ENCODE results near the gene OXSR1.
"Not testable (repeated sequence)": the region's sequence is repeated elsewhere in the genome, so short reads cannot be mapped to it uniquely, and the experiment has no call there.

OXSR1 gene

DNA sequence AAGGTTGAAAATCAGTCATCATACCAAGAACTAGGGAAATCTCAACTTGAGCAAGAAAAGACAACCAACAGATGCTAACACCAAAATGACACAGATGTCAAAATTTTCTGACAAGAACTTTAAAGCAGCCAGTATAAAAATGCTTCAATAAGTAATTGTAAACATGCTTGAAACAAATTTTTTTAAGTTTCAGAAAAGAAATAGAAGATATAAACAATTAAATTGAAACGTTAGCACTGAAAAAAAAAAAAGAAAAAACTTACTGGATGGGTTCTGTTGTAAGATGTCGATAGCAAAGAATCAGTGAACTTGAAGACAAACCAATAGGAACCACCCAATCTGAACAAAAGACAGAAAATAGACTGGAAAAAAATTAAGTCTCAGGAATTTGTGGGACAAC lies 18.8 kb upstream of the OXSR1 start:
- DNase-seq = no peak

DNA sequence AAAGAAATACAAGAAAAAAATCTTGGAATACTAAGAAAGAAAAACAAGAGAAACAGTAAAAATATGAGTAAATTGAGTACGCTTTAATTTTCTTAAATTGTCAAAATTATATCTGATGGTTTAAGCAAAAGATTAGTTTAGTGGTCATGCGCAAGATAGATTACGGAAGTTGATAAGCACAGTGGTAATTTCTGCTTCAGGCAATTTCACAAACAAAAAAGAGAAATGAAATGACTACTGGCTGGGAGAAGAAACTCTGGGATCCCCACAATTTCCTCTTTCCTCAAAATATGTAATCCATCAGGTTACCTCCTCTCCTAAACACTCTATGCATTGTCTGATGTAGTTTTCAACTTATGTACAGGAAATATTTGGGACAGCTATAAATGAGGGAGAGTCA lies 17.9 kb upstream of the OXSR1 start:
- DNase-seq = no peak

DNA sequence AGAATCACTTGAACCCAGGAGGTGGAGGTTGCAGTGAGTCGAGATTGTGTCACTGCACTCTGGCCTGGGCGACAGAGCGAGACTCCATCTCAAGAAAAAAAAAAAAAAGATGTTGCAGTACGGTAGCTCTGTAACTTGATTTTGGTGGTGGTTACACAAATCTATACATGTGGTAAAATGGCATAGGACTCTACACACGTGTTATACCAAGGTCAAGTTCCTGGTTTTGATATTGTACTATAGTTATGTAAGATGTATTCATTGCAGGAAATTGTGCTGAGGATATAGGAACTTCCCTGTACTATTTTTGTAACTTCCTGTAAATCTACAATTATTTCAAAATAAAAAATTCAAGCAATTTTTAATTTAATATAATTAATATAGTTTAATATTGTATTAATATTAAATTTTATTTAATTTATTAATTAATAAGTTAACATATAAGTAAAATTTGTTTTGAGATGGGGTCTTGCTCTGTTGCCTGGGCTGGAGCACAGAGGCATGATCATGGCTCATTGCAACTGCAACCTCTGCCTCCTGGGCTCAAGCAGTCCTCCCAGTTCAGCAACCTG lies 16.9 kb upstream of the OXSR1 start:
- no peak for DNase-seq

DNA sequence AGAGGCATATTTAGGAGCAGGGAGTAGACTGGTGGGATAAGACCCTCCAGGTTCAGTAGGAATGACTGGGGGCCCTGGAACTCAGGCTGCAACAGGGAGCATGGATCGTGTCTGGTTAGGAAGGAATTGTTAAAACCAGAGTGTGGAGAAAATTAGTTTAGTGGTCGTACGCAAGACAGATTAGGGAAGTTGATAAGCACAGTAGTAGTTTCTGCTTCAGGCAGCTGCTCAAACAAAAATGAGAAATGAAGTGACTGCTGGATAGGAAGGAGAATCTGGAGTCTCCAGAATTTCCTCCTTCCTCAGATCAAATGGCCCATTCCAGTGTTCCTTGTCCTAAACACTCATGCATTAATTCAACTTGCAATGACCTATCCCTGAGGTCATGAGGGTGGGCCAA lies 15.6 kb upstream of the OXSR1 start:
- no peak for DNase-seq

DNA sequence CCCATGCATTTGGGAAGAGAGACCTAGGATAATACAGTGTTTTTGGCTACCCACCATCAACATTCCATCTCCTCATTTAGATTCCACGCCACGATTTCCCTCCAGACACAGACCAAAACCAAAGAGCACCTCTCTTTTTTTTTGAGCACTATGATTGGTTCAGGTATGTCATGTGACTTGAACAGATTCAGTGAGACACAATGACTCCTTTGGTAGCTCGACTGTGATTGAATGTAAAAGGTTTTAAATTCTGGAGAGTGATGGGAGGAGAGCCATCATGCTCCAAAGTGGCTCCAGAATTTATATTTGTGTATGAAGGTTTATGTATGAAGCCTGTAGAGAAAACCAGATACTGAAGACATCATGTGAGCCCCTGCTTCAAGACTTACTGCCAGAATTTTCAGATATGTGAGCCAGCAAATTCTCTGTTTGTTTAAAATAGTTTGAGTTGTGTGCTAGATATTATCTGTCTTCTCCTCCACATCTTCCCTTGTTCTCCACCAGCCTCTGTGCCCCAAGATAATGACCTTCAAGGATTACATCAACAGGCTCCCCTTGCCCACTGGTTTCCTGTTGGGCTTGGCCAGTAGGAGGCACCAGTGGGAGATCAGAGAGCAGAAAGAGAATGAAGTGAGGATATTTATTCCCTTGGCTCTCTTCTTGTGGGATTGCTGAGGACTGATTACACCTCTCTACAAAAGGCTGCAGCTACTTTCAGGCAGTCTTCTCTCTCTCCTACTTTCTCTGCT lies 14.4 kb upstream of the OXSR1 start:
- no peak for DNase-seq

DNA sequence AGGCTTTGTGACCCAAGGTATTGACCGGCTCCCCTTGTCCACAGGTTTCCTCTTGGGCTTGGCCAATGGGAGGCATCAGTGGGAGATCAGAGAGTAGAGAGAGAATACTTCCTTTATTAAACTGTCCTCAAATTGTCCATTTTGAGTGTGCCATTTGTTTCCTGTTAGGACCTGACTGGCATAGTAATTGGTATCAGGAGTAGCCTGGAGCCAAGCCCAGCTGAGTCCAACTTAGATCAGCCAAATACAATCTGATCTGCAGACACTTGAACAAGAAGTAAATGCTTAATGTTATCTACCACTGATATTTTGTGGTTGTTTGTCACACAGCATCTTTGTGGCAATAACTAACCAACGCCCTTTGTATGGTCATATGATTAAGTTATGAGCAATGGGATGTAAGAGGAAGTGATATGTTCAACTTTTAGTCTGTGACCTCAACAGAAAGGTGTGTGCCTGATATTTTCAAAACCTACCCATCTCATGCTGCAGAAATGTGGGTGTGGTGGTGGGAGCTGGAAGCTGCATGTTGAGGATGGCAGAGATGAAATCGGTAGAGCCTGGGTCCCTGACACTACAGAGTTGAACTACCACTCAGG lies 13.6 kb upstream of the OXSR1 start:
- no peak for DNase-seq

DNA sequence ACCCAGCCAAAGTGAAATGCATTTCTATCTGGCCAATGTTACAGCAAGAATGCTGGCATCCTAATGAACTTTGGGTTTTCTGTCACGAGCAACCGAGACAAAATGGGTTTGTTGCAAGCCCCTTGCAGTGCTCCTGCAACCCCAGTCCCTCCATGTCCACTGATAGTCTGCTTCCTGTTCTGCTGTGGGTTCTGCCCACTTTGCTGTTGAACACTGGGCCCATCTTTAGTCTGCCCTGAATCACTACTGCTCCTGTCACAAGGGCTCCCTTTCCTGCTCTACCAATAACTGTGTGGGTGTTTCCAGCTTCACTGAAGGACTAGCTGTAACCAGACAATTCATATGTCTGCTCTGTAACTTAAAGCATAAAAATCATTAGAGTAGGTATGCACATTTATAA lies 12.7 kb upstream of the OXSR1 start:
- DNase-seq = no peak

DNA sequence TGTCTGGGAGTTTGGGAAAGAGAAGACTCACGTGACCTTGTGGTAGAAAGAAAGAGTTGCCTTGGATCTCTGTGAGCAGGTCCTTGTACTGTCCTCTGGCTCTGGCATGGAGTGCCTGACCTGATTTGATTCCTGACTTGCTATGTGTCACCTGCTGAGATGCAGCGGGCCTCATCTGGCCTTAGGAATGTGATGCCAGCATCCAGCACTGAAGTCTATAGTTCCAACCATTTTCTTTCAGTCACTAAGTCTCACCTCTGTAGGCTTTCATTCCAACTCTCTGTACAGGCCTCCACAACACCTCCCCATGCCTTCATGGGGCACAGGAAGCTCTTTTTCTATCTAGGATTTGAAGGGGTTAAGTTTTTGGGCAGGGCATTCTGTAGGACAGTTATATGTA lies 12.1 kb upstream of the OXSR1 start:
- no peak for DNase-seq

DNA sequence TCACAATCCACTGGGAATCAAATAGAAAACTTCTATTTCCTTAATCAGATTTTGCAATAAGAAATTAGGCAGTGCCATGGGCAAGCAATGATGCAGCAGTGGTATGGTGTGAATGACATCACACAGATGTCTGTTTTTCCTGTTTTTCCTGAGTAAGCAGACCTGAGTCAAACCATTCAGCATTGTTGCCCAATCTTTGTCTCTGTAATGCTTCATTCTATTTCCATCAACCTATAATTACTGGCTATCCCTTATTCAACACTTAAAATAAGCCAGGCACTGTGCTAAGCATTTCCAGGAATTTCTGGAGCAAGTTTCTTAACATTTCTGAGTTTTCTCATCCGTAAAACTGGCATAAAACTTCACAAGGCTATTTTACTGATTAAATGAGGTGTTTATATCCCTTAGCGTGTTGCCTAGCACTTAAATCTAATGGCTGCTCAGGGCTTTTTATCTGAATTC lies 11.3 kb upstream of the OXSR1 start:
- DNase-seq = no peak

DNA sequence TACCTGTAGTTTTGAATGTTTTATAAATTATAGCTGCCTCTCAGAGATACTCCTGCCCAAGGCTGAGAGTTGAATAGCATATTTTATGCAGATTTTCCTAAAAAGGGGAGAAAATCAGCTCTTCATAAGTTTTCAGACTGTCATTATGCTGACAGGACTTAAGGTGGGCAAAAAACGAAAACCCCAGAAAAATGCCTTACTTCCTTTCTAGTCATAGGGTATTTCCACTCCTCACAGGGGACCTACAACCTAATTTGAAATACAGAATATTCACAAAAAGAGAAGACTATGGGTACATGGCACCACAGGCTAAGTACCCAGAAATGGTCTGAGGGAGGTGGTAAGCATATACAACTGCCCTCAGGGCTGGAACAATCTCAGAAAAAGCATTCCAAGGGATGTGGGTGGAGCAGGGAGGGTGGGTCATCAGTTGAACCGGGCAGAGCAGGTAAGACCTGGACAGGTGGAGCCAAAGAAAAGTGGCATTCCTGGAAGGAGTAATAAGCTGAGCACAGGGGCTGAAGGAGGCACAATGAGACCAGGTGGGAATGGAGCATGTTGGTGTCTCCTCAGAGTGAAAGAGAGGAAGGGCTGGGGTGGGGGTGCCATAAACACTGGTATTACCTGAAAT lies 10.6 kb upstream of the OXSR1 start:
- no peak for DNase-seq

DNA sequence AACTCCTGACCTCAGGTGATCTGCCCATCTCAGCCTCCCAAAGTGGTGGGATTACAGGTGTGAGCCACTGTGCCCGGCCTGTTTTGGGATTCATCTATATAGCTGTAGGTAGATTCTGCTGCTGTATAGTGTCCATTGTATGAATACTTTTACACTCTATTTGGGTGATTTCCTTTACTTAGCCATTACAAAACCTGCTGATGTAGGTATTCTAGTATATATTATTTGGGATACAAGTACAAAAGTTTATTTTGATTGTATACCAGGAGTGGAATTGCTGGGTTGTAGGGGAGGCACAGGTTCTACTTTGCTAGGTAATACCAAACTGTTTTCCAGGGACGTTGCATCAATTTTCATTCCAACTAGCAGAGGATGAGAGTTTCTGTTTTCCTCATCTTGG lies 9.5 kb upstream of the OXSR1 start:
- no peak for DNase-seq

DNA sequence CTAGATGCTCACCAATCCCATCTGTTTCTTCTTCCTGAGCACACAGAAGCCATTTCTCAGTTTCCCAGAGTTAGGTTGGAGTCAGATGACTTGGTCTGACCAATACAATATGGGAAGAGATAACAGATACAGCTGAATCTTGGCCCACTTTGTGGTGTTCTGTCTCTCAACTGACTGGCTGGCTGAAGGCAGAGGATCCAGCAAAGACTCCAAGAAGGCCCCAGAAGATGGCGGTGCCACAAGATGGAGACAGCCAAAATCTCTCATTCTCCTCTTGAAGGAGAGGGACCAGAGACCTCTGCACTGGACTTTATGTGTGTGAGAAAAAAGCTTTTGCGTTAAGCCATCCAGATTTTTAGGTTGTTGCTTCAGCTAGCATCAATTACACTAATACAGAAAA lies 8.2 kb upstream of the OXSR1 start:
- no peak for DNase-seq

DNA sequence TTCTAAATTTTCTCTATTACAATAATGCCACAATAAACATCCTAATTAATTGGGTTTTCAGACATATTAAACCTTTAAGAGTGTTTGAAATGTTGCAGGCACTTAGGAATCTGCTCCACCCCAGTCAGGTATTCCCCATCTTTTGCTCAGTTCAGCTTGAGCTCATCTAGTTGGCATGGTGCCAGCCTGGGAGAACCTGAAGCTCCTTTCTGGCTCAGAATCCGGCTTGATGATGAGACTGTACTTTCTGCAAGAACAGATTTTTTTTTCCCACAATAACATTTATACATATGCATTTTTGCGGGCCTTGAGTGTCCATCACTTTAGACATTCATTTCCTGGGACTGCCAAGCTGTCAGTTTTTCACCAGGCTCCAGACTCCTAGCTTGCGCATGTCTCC lies 7.7 kb upstream of the OXSR1 start:
- no peak for DNase-seq

DNA sequence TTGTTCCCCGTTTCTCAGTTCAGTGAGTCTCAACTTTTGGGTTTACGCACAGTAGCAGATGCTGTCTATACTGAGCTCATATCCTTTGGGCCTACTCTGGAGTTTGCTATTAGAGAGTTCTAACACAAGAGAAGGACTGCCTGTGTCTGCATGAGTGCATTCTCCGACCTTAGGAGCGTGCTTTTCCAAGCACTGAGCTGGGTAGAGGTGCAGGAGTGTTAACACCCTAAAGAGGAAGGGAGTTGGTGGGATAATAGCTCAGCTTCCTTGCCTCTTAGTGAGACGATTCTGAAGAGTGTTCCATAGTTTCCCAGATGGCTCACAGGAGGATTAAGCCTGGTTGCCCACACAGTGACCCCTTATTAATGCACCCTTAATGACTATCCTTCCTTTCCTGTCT lies 6.9 kb upstream of the OXSR1 start:
- DNase-seq = no peak

DNA sequence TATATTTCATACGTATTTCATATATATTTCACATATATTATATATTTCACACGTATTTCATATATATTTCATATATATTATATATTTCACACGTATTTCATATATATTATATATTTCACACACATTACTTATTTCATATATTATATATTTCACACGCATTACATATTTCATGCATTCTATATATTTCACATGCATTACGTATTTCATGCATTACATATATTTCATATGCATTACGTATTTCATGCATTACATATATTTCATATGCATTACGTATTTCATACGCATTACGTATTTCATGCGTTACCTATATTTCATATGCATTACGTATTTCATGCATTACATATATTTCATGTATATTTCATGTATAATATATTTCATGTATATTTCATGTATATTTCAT lies 4.6 kb upstream of the OXSR1 start:
- DNase-seq = not testable (repeated sequence)

DNA sequence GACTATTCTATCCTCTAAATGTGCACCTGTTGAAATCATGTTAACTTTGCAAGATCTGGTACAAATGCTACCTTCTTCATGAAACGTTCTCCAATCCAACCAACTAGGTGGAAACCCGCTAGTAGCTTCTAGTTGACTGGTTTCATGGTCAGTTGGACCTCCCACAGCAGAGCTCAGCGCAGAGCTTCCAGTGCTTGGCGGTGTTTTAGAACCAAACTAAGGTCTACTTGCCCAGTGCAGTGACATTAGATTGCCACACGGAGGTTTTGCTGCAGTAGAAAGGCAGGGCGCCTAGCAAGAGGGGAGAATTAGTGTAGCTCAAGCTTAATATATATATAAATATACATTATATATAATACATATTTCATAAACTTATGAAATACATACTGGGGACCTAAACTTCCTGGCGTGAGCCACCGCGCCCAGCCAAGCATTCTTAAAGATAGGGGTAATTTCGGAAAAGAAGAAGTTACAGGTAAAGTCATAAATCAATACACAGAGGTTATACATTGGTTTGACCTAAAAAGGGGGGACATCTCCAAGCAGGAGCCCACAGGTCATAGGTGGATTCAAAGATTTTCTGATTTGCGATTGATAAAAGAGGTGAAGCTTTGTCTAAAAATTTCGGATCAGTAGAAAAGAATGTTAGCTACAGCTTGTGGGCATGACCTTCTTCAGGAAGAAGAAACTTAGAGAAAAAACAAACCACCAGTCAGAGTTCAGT lies 2.1 kb upstream of the OXSR1 start:
- DNase-seq = no peak

DNA sequence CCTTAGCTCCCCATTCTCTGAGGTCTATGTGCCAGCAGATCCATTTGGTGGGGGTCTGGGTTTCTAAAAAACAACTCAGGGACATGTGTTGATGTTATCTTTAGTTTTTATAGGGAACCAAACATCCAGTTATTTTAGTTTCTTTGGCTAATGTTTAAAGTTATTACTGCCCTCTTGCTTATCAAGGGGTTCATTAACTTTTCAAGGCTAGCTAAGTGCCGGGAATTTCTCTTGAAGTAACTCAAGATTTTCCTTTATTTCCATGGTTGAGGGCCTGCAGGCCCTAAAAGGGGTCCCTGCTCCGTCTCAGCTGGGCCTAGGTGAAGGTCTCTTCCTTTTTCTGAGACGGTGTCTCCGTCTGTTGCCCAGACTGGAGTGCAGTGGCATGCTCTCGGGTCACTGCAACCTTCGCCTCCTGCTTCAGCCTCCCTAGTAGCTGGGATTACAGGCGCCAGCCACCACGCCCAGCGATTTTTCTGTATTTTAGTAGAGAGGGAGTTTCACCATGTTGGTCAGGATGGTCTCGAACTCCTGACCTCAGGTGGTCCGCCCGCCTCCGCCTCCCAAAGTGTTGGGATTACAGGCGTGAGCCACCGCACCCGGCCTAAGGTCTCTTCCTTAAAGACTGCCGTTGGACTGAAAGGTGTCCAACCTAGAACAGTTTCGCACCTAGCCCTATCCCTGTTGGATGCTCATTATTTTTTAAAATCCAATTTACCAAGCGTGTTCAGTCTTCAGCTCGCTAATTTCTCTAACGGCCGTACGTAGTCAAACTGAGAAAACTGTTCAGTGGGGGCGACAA lies 1.3 kb upstream of the OXSR1 start:
- no peak for DNase-seq

DNA sequence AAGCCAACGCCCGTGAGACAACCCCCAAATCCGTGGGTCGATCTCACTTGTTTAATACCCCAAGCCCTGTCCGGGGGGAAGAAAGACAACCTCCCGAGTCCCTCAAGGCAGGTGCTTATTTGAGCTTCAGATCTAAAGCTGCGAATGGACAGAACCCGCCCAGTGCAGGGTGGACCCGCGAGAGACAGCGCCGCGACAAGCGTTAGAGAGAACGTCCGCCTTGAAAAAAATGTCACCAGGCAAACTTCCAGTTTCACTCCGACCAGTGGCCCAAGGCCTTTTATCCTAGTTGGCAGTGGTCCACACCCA lies 740 bp upstream of the OXSR1 start:
- no peak for DNase-seq

DNA sequence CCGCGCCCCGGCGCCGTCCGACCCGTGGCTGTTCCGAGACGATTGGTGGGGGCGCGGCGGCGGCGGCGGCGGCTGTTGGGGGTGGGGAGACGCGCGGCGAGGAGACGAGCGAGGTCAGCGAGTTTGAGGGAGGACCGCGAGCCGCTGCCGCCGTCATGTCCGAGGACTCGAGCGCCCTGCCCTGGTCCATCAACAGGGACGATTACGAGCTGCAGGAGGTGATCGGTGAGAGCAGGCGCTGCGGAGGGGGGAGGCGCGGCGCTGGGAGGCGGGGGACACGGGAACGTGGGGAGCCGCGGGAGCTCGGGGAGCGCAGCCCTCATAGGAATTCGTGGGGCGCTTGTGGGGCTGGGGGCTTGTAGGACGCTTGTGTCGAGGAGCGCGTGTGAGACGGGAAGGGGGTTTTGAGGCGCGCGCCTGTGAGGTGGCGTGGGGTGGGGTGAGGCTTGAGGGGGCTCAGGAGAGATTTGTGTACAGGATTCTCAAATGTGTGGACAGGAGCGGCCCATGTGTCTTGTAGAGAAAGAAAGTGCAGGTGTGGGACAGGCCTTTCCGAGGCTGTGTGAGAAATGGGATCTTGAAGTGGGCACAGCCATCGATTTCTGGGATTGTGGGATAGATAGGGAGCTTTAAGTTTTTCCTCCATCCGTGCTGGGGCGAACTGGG lies 518 bp downstream of the OXSR1 start:
- no peak for DNase-seq

DNA sequence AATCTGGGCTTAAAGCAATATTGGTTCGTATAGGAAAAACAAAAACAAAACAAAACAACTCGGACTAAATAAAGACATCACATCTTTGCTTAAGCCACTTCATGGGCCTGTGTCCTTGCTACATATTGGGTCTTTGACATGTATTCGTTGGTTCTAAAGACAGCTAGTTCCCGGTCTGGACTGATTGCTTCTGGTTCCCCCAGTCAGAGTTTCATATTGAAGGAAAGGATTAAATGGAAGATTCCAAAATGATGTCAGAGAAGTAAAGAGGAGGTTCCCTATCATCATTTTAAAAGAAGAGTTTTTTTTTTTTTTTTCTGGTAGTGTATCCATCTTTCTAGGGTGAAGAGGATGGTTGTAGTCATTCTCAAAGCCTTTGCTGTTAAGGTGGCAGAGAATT lies 2.3 kb downstream of the OXSR1 start:
- no peak for DNase-seq

DNA sequence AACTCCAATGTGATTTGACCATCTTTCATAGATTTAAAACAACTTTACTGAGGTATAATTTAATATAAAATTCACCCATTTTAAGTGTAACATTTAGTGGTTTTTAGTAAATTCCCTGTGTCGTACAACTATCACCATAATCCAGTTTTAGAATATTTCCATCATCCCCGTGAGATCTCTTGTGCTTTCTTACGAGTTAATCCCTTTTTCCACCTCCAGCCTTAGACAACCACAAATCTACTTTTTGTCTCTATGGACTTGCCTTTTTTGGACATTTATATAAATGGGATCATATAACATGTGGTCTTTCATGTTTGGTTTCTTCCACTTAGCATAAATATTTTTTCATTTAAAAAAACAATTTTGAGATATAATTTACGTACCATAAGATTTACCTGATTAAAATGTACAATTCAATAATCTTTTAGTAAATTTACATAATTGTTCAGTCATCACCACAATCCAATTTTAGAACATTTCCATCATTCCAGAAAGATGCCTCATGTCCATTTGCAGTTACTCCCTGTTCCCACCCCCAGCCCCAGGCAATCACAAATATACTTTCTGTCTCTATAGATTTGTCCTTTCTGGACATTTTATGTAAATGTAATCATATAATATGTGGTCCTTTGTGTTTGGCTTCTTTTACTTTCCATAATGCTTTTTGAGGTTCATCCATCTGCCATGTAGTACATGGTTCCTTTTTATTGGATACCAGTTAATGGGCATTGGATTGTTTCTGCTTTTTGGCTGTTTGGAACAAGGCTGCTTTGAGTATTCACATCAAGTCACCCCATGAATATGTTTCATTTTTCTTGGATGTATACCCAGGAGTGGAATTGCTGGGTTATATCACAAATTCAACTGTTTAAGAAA lies 3.1 kb downstream of the OXSR1 start:
- no peak for DNase-seq

All from NCI-H748 treated with DMSO at 0.1 percent for 48 hours (cell line).